ENCODE measurements around the gene DCUN1D3. TPM values are rescaled to one million over a fixed set of nuclear protein-coding genes. Genes with fewer than 3 reads are reported as not detected.
A peak's percentile ranks its signal among the peaks of the same experiment; 100 is the strongest.
"Not testable (repeated sequence)": the region's sequence is repeated elsewhere in the genome, so short reads cannot be mapped to it uniquely, and the experiment has no call there.

Gene DCUN1D3, protein sequence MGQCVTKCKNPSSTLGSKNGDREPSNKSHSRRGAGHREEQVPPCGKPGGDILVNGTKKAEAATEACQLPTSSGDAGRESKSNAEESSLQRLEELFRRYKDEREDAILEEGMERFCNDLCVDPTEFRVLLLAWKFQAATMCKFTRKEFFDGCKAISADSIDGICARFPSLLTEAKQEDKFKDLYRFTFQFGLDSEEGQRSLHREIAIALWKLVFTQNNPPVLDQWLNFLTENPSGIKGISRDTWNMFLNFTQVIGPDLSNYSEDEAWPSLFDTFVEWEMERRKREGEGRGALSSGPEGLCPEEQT
- polyA plus RNA-seq (ENCODE audit: insufficient read length in 12 of 12): 1 to 10 TPM in 11 of 12 donors, not detected in 1; 3.9 to 7.0 (median 6.0) TPM
- long read RNA-seq, donor 1, full-length matches to known transcripts: 1 of 1 reads
- long read RNA-seq, donor 1, partial matches to known transcripts: 0 of 1 reads
- long read RNA-seq, donor 1, other reads (novel, unspliced or antisense): 0 of 1 reads
- long read RNA-seq, donor 2: 0 reads
- long read RNA-seq, donor 3: 0 reads
- long read RNA-seq, donor 4: 0 reads
- long read RNA-seq, donor 5: 0 reads
- long read RNA-seq, donor 6: 0 reads
- long read RNA-seq, donor 7, full-length matches to known transcripts: 1 of 1 reads
- long read RNA-seq, donor 7, partial matches to known transcripts: 0 of 1 reads
- long read RNA-seq, donor 7, other reads (novel, unspliced or antisense): 0 of 1 reads
- long read RNA-seq, donor 8, full-length matches to known transcripts: 2 of 2 reads
- long read RNA-seq, donor 8, partial matches to known transcripts: 0 of 2 reads
- long read RNA-seq, donor 8, other reads (novel, unspliced or antisense): 0 of 2 reads
- long read RNA-seq, donor 9, full-length matches to known transcripts: 2 of 2 reads
- long read RNA-seq, donor 9, partial matches to known transcripts: 0 of 2 reads
- long read RNA-seq, donor 9, other reads (novel, unspliced or antisense): 0 of 2 reads
- long read RNA-seq, donor 10: 0 reads
- long read RNA-seq, donor 11, full-length matches to known transcripts: 1 of 1 reads
- long read RNA-seq, donor 11, partial matches to known transcripts: 0 of 1 reads
- long read RNA-seq, donor 11, other reads (novel, unspliced or antisense): 0 of 1 reads

DNA sequence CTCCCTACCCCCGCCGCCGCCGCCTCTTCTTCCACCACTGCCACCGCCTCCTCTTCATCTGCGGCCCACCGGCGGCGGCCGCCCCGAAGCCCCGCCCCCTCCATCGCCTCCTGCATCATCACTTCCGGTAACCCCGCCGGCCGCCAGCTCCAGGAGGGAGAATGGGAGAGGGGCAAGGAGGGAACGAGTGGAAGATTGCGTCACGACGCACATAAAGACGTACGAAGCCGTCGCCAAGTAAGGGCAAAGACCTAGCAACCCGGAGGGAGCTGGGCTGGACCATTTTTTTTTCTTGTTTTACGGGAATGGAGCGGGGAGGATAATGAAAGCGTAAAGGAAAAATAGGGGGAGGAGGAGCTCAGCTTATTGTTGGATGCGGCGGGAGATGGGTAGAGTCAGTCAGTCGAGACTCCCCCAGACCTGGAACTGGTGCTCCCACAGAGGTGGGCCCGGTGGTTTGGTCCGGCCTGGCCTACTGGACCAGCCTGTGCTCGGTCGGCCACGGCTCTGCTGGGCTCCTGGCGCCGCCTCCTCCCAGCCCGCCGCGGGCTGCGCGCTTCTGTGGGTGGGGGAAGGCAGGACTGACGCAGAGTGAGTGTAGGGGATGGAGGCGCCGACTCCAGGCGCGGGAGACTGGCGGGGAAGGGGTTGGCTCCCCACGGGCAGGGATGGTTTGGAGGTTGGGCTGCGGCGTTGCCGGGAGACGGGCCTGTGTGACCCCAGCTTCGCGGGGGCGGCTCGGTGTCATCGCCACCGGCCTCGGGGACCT, at the start of gene DCUN1D3, which contains the start of gene LYRM1:
DCUN1D3 (minus strand) TSS at position 60 of the 769 bp plus-strand sequence. CDS start 37,820 bp downstream, outside the sequence.
LYRM1 (plus strand) TSS at position 473 of the 769 bp plus-strand sequence. CDS start 14,785 bp downstream, outside the sequence.
- DNase-seq: peak; percentile 99

DNA sequence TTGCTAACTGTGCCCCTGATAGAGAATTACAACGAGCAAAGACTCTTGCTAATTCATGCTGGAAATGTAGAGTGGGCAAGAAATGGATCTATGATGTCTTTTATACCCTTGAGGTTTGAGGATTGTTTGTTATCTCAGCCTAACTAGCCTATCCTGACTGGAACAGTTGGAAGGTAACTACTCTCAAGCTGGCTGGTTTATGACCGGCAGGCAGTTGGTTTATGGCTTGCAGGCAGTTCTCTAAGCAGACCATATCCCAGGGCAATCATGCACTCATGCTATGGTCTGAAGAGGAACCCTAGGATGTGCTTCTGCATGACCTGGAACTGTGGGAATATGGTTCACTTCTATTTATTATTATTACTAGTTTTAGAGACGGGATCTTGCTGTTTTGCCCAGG, 49.5 kb upstream of the DCUN1D3 start:
- DNase-seq: no peak

DNA sequence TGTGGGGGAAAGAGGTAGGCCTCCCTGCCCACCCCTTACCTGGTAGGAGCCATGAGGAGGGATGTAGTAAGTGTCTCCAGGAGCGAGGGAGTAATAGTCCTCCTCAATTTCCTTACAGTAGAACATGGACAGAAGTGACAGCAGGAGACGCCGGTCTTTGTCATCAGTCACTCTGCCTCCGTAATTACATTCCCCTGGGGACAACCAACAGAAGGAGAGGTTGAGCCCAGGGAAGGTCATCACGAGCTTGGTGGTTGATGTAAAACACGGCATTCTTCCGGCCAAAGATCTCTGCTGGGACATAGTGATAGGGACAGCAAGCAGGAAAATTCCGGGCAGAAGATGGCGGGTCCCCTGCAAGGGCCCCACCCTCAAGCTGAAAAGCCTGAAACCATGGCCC, 48.3 kb upstream of the DCUN1D3 start:
- no peak for DNase-seq

DNA sequence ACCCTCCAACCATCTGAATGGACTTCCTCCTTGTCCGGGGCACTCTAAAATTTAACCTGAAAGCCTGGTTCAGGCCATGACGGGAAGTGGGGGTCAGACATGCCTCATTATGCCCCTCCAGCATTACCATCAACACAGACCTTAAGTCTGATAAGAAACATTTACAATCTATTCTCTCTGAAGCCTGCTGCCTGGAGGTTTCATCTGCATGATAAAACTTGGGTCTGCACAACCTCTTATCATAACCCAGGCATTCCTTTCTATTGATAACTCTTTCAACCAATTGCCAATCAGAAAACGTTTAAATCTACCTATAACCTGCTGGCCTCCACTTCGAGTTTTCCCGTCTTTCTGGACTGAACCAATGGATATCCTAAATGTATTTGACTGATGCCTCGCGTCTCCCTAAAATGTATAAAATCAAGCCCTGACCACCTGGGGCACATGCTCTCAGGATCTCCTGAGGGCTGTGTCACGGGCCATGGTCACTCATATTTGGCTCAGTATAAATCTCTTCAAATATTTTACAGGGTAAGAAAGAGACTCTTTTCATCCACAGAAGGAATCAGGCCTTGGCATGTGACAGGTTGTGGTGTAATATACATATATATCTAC, 46.0 kb upstream of the DCUN1D3 start:
- DNase-seq: no peak

DNA sequence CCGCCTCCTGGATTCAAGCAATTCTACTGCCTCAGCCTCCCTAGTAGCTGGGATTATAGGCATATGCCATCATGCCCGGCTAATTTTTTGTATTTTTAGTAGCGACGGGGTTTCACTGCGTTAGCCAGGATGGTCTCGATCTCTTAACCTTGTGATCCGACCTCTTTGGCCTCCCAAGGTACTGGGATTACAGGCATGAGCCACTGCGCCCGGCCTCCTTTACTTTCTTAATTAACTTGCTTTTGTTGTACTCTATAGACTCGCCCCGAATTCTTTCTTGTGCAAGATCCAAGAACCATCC, 45.4 kb upstream of the DCUN1D3 start:
- not testable (repeated sequence) for DNase-seq

DNA sequence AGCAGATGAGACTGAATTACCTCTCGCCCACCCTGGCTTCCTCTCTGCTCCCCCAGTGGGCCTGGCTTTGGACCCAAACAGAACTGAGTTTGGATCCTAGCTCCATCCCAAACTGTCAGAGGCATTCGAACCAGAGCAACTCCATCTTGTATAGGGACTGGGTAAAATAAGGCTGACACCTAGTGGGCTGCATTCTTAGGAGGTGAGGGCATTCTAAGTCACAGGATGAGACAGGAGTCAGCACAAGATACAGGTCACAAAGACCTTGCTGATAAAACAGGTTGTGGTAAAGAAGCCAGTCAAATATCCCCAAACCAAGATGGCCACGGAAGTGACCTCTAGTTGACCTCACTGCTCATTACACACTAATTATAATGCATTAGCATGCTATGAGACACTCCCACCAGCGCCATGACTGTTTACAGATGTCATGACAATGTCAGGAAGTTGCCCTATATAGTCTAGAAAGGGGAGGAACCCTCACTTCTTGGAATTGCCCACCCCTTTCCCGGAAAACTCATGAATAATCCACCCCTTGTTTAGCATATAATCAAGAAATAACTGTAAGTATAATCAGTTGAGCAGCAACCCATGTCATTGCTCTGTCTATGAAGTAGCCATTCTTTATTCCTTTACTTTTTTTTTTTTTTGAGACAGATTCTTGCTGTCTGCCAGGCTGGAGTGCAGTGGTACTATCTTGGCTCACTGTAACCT, 44.9 kb upstream of the DCUN1D3 start:
- DNase-seq: no peak

DNA sequence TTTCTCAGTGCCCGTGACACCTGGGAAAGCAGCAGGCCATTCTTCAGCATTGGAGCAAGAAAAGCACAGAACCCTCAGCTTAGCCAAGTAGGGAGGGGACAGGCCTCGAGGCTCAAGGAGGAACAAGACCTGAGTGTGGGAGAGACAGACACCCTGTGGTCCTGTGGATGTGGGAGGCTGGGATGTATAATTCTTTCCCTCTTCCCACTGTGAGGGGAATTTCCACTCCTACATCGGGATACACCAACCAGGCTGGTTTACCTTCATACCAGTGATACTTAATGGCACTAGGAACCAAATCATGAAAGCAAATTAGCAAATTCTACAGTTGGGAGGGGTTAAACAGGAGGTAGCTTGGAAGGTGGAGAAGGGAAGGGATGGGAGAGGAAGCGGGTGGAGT, 42.1 kb upstream of the DCUN1D3 start:
- no peak for DNase-seq

DNA sequence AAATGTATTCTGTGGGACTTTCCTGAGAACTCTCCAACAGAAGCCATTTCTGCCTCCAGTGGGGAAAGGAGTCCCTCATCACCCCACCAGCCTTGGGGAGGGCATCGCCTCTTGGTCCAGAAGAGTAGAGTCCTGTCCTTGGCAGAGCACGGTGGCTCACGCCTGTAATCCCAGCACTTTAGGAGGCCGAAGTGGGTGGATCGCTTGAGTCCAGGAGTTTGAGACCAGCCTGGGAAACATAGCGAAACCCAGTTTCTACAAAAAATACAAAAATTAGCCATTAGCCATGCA, 41.4 kb upstream of the DCUN1D3 start:
- no peak for DNase-seq

DNA sequence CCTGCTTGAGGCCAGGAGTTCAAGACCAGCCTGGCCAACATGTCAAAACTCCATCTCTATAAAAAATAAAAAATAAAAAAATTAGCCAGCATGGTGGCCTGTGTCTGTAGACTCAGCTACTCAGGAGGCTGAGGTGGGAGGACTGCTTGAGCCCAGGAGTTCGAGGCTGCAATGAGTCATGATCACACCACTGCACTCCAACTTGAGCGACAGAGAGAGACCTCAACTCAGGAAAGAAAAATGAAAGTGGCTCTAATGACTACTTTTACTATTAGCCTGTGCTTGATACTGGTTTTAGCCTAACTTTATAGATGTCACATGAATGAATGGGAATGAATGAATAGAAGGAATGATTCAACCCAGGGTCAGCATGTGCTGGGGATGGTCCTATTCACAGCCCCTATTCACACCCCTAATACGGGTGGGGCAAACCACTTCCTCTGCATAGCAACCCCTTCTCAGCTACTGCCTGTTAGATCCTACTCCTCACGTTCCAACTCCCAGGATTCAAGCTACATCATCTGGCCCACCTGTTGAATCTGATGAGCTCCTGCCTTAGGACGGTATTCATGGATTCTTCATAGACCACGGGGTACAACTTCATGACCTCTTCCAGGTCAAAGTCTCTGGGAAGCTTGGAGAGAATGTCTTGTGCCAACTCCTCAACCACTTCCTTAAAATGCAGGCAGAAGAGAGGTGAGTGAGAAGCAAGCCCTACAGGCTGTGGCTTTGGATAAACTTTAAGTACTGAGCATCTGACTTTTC, 40.9 kb upstream of the DCUN1D3 start:
- DNase-seq: no peak

DNA sequence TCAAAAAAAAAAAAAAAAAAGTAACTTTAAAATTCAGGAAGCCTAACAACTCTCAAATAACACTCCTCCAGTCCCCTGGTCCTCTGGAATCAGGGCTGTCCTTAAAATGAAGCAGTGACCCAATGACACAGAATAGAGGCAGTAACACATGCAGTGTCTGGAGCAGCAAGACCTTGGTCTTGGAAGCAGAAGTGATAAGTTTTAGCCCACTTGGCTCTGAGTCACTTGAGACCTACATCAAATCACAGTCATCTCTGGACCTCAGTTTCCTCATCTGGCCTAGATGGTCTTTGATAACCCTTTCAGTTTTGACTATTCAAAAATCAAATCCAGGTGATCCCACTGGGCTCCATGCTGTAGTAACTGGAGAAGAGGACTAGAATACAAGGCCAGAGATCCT, 39.5 kb upstream of the DCUN1D3 start:
- DNase-seq: no peak

DNA sequence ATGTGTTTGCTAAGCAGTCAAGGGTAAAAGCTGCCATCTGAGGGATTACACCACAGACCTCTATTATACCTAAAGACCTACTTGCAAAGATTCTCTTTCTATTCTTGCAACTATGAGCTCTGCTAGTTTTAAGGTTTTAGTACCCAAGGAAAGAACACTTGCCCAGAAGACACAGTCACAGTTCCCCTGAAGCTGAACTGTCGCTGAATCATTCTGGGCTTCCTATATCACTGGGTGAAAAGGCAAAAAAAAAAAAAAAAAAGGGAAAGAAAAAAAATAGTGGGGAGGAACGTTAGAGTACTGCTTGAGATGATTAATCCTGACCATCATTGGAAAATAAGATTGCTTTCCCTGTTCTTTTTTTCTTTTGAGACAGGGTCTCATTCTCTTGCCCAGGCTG, 38.3 kb upstream of the DCUN1D3 start:
- no peak for DNase-seq

DNA sequence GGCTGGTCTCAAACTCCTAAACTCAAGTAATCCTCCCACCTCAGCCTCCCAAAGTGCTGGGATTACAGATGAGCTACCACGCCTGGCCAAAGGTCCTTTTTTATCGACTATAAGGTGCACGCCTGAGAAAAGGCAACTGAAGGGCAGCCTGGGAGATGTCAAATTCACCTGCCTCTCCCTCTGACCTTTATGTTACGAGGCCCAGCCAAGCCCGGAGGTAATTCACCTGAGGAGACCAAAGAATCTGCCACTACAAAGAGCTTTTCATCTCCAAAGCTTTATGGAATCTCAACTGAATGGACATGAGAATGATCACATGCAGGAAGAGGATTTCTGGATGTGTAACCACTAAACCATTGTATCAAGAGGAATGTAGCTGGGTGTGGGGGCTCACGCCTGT, 37.6 kb upstream of the DCUN1D3 start:
- DNase-seq: no peak

DNA sequence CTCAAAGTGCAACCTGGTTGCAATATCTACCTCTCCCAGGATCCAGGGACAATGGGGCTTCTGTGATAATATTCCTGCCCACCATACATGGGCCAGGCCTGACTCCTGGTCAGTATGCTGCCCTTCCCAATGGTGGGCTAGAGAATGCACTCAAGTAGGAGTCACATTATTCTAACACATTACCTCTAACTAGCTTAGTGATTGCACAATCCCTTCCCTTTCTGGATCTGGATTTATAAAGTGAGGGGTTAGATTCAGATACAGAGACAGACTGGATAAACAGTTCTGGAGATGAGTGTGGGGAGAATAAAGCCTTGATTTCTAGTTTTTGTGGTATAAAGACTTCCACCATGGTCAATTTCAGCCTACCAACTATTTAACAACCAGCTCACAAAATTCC, 33.4 kb upstream of the DCUN1D3 start:
- no peak for DNase-seq

DNA sequence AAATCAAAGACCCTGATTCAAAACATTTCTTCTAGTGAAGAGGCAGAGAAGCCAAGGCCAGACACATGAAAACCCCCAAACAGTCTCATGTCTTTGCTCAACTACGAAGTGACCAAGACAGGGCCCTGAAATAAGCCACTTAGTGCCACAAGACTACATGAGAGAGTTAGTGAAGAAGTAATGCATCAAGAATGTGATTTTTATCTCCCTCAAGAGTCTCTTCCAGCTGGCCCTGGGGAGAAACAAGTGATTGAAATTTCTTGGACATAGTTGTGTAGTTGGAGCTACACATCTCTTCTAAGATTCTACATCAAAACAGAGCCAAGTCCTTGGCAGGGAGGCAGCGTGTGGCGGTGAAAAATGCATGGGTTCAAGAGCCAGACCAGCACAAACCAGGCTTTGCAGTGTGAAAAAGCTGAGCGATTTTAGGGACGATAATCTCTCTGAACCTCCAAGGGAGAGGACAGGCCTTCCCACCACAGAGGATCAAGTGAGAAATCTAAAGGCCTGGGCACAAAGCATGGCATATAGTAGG, 31.0 kb upstream of the DCUN1D3 start:
- DNase-seq: no peak

DNA sequence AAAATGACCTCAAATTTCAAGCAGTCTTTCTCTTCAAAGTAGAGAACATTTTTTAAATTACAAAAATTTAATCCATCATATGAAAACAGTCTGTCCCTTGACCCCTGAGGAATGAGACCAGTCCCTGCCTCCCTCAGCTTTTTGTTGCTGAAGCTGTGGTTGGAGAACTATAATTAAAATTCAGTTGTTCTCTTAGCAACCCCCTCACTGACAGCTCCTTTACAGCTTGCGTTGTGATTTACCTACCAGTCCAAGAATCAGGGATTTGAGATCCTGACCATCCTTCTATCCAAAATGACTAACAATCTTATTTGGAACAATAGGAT, 30.2 kb upstream of the DCUN1D3 start:
- no peak for DNase-seq

DNA sequence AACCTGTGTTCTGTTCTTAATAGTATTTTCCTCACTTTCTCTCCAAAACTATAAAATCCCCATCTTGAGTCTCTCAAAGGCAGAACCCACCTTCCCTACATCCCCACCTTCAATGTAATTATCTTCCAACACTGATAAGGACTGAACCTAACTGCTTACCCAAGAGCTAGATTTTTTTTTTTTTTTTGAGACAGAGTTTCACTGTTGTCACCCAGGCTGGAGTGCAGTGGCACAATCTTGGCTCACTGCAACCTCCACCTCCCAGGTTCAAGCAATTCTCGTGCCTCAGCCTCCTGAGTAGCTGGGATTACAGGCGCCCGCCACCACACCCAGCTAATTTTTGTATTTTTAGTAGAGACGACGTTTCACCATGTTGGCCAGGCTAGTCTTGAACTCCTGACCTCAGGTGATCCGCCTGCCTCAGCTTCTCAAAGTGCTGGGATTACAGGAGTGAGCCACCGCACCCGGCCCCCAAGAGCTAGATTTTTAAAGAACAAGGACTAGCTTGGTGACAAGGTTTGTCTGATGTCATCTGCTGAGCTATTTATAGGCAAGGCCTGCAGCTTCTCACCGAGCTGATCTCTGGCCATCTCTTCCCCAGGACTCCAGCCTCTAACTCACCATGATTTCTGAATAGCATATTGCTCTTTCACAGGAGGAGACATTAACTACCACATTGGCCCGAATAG, 29.7 kb upstream of the DCUN1D3 start:
- not testable (repeated sequence) for DNase-seq

DNA sequence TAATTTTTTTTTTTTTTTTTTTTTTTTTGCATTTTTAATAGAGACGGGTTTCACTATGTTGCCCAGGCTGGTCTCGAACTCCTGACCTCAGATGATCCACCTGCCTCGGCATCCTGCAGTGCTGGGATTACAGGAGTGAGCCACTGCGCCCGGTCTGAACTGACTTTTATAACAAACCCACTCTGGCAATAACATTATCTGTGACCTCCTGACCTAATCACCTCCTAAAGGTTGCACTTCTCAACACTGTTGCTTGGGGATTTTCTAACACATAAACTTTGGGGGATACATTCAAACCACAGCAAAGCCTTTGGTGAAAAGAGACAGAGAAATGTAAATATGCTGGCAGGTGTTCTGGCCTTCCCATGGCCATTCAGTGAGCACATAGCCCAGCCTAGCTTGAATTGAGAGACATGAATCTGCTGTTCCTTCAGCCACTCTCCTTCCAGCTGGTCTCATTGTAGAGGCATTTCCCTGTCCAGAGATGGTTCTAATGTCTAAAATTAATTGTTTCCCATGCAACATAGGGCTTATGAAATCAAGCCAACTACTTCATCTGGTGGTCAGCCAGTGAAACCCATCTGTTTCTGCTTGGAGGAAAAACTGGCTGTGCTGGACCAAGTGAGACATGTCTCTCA, 28.7 kb upstream of the DCUN1D3 start:
- DNase-seq: peak; percentile 46

DNA sequence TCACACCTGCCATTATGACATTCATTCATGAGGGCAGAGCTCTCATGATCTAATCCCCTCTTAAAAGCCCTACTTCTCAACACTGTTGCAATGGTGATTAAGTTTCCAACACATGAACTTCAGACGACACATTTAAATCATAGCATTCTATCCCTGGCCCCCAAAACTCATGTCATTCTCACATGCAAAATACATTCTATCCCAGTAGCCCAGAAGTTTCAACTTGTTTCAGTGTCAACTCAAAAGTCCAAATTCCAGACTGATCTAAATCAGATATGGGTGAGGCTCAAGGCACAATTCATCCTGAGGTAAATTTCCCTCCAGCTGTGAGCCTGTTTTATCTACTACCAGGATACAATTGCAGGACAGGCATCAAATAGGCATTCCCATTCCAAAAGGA, 25.6 kb upstream of the DCUN1D3 start:
- no peak for DNase-seq

DNA sequence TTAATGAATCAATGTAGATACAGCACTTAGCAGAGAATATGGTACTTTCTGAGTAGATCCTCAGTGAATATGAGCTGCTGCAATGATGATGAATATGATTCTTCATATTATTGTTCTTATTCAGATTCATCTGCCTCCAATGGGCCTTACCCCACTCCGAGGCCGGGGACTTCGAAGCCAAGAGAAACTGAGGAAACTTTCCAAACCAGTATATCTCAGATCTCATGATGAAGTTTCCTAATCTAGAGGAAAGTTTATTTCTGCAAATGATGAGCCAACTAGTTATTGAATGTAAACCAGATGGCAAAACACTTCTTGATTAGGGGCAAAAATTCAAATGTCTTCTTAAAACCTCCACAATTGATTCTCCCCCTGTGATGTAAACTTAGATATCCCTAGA, 23.7 kb upstream of the DCUN1D3 start:
- DNase-seq: no peak

Data from muscle of arm (tissue), 14 donors.